NCI-H510A (cell line): ENCODE measurements around the gene CFAP221.
A peak's percentile ranks its signal among the peaks of the same experiment; 100 is the strongest.

Experiments
- DNase-seq: peaks from one replicate; lab custom pipeline; 2025; lab: John Stamatoyannopoulos, UW

CFAP221 gene

DNA sequence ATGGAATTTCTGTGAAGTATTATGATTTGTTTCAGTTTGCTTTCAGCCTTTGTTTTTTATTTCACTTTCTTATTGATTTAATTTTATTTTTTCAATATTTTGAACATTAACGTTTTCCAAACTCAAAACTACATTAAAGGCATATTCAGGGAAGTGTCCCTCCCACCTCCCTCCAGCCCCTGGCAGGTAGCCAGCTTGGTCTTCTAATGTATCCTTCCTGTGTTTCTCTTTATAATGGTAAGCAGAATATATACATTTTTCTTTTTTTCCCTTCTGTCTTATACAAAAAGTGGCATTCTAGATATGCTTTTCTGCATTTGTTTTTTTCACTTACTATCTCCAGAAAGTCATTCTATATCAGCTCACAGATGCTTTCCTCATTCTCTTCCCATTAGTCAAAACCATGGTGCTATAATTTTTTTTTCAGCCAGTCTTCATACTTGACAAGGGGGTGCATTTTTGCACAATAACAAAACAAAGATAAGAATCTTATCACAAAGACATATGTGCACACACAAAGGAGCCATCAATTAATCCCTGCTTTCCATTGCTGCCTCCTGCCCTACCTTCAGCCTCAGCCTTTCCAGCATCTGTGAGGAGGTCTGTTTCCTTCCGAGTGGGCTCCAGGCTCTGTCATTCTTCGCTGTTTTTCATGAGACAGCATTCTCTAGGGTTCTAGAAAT, 101.1 kb downstream of the CFAP221 start:
- no peak for DNase-seq

DNA sequence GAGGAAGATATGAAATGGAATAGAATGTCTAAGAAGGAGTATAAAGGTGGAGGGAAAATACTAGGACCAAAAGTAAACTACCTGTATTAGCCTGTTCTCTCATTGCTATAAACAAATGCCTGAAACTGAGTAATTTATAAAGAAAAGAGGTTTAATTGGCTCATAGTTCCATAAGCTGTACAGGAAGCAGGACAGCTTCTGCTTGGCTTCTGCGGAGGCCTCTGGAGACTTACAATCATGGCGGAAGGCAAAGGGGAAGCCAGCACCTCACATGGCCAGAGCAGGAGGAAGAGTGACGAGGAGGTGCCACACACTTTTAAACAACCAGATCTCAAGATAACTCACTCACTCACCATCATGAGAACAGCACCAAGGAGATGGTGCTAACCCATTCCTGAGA, 101.9 kb downstream of the CFAP221 start:
- DNase-seq = no peak

DNA sequence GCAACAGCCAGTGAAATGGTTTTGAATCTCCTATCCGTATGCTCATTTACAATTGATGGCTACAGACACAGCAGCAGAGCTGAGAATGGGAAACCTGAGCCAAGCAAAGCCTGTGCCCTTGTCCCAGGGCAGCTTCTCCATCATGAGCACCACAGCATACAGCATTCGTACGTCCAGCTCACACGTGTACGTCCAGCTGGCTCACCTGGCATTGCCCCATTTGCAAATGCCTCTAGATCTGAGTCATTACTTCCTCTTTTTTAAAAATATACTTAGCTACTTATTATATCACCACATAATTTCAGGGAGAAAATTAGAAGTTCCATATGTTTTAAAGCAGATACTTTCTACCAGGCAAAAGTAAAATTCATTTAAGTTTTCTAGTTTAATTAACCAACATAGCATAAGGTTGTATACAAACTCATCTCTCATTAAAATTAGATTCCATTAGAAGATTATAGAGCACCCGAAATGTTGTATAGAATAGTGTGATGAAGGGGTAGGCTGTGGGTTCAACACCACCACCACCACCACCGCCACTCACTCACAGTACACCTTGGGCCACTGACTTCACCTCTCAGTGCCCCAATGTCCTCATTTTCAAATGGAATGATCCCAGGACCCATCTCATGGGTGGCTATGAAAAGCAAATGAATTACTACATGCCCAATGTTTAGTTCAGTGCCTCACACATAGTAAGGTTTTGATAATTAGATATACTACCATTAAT, 103.4 kb downstream of the CFAP221 start:
- DNase-seq = no peak

DNA sequence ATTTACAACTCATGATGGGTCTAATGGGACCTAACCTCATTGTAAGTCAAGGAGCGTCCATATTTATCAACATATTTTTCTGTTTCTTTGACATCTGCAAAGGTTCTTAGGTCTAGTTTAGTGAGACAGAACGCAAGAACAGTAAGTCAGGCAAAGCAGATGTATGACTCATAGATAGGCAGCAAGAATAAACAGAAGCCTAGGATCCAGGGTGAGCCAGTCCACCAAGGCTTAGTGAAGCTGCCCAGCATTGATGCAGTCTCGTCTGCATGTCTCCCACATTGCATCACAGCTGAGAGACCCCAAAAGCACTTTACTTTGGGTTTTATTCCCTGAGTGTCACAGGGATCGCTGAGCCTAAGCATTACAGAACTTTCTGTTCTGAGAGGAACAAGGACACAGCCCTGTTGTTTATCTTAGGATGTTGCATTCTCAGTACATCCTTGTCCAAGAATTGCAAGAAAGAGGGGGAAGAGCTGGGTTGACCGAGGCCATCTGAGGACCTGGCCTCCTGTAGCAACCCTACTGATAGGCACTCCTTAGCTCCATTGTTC, 105.2 kb downstream of the CFAP221 start:
- no peak for DNase-seq

DNA sequence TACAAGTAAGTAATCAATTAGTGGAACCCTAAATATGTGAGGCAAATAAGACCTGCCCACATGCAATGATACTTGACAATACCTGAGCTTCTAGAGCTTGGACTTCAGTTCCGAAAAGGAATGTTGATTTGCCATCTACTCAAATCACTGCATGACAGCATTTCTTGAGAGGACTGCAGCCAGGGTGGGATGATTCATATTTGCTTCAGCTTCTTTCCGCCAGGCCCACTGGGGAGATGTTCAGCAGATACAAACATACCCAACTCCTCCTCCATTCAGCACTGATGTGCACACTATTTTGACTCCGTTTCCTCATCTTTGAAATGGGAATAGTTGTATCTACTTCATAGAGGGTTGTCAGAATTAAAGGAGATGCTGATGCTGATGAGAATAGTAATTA, 106.0 kb downstream of the CFAP221 start:
- no peak for DNase-seq

DNA sequence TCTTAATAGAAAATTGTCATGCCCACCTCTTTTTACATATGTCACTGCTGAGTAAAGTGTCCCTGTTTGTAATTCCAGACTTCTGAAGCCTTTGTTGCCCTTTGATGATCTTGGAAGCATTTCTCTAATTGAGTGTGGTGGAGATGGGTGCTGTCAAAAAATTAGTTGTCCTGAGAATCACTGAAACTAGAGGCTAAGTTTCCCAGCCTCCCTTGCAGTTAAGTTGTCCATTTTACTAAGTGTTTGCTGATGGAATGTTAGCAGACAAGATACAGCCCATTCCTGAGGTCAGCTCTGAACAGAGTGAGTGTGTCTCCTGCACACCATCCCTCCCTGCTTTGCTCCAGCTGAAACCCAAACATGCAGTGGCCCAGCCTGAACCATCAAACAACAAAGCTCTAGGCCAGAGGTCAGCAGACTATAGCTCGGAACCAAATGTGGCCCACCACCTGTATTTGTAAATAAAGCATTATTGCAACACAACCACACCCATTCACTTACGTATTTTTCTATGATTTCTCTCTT, 106.7 kb downstream of the CFAP221 start:
- no peak for DNase-seq

DNA sequence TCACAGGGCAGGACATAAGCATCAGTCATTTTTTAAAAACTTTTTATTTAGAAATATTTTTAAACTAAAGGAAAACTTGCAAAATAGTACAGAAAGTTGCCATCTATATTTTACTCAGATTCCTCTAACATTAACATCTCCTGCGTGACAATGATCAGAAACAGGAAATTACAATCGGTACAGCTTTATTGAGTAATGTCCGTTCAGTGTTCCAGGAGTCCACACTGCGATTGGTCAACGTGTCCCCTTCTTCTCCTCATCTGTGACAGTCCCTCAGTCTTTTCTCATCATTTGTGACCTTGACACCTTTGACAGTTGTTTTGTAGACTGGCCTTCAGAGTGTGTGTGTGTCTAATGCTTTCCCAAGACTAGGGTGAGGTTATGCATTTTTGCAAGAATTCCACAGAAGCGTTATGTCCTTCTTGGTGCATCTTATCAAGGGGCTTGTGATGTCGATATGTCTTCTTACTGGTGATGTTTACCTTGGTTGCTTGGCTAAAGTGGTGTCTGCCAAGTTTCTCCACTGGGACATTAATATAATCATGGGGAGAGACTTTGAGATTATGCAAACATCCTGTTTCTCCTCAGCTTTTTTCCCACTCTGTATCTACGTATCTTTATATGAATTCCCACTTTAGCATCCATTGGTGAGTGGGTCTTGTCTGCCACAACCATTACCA, 113.4 kb downstream of the CFAP221 start:
- no peak for DNase-seq

DNA sequence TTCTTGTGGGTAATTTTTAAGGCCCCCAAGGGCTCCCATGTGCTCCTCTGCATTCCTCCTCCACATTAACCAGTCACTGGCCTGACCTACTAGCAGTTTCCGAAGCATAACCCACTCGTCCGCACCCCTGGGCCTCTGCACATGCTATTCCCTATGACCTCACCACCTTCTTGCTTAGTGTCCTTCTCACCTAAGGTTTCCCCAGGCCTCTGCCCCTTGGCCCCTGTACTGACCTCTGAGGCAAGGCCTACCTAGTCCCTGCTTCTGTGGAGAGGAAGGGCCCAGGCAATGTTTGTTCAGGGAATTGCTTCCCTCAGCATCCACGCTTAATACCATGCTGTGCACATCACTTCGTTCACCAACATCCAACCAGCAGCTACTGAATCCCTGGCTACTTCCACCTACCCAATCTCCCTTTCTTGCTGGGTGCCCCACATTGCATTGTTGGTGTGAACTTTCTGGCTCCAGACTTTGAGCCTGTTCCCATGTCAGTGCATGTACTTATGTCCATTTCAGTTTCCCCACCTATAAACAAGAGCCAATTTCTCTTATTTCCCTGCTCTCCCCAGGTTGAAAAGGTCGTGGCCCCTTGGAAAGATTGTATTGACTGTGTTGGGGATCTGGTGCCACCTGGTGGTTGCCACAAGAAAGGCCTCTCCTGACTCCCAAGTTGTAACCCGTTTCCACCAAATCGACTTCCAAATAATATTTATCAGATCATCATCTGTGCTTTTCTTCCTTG, 115.5 kb downstream of the CFAP221 start:
- peak; percentile 5 for DNase-seq

DNA sequence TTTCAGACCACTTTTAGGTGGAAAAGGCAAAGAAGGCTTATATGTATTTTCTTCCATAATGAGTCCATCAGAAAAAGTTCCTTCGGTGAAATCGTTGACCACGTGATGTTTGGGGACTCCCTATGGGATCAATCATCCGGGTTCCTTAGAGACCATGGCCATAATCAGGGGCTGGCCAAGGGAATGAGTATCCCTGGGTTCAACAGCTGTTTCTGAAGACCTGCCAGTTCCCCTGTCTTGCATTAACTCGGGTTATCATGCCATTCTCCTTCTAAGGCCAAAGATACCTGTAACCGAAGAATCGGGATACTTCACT, 116.1 kb downstream of the CFAP221 start:
- DNase-seq = no peak

DNA sequence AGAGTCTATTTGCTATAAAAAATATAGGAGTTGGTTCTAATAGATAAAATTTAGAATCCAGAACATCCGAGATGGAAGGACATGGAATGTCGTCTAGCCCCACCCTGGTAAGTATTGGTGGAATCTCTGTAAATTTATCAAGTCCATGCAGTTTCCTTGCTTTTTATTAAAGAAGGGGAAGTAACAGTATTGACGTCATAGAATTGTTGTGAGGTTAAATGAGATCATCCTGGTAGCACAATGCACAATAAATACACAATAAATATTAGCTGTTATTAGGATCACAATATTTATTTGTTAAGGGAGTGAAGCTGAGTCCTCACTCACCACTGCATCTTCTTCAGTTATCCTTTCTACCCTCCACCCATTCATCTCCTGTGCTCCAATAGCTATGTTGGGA, 118.0 kb downstream of the CFAP221 start:
- DNase-seq = no peak

DNA sequence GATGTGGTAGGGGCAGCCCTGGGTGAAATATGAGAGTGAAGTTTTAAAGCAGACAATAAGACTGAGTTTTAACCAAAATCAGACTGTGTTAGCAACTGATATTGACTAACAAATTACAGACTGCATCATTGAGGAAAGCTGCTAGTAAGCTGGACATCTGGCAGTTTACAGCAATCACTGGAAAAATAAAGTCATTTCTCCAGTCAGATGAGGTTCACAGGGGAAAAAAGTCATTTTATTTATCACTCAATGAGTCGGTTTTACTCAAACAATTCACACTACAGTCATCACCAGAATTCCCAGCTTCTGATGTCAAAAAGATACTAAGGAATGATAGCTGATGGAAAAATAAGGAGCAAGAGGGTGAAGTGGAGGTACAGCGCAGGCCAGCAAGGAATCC, 124.3 kb downstream of the CFAP221 start:
- DNase-seq = no peak

DNA sequence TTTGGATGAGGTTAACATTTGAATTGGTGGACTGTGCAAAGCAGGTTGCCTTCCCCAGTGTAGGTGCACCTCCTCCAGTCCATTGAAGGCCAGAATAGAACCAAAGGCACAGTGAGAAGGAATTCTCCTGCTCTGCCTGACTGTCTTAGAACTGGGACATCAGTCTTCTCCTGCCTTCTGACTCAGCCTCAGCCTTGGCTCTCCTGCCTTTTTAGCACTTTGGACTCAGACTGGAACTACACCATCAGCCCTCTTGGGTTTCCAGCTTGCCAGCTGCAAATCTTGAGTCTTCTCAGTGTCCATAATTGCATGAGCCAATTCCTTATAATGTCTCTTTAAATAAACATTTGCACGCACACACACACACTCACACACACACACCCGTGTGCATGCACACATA, 126.8 kb downstream of the CFAP221 start:
- no peak for DNase-seq

DNA sequence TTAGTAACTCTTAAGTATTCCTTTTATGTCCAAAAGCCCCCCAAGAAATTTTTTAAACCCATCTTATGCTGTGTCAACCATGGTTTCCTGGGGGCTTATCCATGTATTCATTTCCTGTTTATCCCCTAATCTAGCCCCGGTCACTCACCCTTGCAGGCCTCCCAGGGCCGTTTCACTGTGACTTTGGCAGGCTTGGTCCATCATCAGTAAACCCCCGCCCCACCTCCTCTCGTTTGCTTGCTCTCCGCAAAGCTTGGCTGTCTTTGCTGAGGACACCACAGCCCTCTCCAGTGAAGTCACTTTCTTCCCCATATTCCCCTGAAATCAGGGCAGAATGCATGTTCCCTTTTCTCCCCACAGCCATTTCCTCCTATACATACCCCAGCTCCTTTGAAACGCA, 127.5 kb downstream of the CFAP221 start:
- no peak for DNase-seq

DNA sequence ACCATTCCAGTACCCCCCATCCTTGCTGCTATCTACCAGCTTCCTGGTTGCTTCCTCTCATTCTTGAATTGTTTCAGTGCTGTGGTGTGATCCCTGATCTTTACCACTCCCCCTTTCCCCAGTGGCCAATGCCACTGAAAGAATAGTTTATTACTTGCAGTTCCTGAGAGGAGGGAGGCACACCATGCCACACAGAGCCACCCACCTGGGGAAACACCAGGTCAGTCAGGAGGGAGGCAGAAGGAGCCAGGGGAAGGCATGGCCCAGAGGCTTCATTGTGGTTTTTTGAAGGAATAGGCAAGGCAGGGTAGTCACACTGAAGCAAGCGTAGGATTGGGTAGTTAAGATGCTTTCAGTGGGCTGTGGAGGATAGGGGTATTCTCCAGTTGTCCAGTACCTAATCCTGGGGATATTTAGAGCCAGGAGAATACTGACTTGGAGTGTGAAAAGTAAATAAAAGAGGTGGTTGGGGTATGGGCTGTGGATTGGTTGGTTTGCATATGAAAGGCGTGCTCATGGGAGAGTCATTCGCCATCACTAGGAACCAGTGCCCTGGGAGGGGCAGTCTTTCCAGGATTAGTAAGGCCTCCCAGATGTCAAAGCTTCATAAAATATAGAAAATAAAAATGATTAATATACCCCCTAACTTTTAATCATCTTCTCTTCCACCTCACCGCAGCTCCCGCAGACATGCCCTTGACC, 128.1 kb downstream of the CFAP221 start:
- DNase-seq = no peak

DNA sequence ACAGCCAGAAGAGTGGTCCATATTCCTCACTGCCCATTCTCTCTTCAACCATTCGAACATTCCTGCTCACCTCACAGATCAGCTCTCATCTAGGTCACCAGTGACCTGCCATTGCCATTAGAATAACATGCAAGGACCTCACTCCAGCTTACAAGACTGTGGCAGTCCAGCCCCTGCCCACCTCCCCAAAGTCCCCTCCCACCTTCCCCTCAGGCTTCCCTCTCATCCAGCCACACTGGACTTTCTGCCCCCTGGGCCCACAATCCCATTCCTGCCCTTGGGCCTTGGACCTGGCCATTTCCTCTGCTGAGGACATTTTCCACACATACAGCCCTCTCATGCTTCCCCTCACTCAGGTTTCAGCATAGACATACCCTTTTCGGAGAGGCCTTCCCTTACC, 129.5 kb downstream of the CFAP221 start:
- no peak for DNase-seq

DNA sequence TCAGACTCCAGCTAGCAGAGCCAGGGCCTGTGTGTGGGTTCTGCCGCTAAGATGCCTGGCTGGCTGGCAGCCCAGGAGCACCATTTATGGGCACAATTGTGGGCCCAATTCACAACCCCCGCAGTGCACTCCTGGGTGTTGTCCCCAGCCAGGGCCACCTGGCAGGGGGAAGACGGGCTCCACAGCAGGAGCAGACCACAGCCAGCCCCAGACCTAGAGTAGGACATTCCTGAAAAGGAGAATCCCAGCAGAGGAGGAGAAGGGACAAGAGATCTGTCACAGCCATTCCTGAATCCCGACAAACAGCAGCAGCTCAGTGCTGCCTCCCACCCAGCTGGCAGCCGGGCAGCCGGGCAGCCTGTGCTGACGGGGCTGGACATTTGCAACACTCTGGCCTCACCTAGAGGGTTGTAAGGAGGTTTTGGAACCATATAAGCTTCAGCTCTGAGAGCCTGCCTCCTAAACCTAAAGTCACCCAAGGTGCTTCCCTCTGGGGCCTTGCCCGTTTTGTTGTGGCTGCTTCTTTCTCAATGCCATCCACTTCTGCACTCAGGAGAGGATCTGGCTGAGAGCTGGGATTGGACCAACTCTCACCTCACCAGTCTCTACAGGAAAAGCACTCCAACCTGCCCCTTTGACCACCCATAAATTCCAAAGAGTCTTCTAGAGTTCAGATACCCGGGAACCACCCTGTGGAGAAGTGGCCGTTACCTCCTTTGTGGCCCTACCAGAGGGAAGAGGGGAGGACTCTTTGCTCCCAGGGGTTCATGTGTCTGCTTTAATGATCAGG, 130.7 kb downstream of the CFAP221 start:
- DNase-seq = no peak

DNA sequence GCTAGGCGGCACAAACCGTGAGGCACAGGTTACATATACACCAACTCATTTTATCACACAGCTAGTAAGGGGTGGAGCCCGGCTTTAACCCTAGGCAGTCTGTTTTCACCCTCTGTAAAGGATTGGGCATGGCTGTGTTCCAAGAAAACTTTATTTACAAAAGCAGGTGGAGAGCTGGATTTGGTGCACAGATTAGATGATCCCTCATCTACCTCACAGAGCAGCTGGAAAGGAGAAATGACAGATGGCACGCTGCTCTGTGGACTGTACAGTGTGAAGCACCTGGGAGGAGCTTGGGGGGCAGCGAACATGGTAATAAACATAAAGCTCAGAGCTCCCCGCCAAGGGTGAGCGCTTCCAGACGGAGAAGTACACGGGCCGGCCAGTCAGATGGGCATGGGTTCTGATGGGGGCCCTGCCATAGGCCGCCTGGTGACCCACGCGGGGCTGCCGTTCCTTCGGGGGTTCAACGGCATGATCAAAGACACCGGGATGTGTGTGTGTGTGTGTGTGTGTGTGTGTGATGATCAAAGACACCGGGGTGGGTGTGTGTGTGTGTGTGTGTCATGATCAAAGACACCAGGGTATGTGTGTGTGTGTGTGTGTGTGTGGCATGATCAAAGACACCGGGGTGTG, 133.9 kb downstream of the CFAP221 start:
- peak; percentile 87 for DNase-seq

DNA sequence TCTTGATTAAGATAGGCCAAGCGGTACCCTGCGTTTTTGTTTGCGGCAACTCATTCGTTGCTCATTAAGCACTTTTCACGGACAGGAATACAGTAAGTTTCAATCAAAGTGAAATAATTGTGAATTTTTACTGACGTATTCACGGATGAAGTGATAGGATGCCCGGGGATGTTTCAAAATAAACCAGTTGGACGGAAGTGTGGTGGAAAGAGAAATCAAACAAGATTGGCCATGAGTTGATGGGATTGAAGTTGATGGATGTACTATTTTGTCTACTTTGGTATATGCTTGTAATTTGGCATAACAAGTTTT, 135.2 kb downstream of the CFAP221 start:
- no peak for DNase-seq

DNA sequence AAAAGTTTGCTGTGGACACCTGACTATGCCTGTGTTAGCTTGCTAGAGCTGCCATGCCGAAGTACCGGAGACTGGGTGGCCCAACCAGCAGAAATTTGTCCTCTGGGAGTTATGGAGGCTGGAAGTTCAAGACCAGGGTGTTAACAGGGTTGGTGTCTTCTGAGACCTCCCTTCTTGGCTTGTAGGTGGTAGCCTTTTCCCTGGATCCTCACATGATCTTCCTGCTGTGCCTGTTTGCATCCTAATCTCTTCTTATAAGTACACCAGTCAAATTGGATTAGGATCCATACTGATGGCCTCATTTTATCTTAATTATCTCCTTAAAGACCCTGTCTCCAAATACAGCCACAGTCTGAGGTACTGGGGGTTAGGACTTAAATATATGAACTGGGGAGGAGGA, 135.6 kb downstream of the CFAP221 start:
- no peak for DNase-seq

DNA sequence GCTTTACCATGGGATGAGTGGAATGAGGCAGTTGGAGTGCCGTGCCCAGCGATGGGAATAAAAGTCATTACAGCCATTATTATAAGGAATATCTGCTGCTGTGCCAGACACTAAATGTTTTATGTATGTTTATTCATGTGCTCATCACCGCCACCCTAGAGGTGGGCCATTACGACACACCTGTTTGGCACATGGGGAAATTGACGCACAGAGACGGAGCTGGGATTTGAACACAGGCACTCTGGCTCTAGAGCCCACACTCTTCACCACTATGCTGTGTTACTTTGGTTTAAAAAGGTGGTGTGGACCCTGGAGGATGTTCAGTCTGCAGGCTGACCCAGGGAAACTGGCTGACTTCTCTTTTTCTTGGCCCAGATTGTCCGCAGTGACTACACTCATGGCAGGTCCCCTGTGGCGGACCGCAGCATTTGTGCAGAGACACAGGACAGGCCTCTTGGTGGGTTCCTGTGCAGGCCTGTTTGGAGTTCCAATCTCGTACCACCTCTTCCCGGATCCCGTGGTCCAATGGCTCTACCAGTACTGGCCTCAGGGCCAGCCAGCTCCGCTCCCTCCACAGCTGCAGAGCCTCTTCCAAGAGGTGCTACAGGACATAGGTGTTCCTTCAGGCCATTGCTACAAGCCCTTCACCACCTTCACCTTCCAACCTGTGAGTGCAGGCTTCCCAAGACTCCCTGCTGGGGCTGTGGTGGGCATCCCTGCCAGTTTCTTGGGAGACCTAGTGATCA, 136.4 kb downstream of the CFAP221 start:
- DNase-seq = no peak
